ENCODE data around the gene FLT4. TPM values are rescaled to one million over a fixed set of nuclear protein-coding genes. Genes with fewer than 3 reads are reported as not detected.

Gene FLT4
- polyA plus RNA-seq, 1 donor (not counting 4 experiments of a cell fraction or from before 2014, with no cell fraction given), result not detected

GRCh38 chr5:180599590-180599914 is 49.8 kb downstream of the FLT4 start:
- Histone ChIP-seq H3K9me1 (ENCODE audit: control insufficient read depth, extremely low read depth, insufficient read depth, low read length) (no peaks in the 10 kb centered on the region), H3K4me1 (ENCODE audit: control insufficient read depth, extremely low read depth, insufficient read depth, low read length) (no peaks in the 10 kb centered on the region), H3K9ac (ENCODE audit: control insufficient read depth, extremely low read depth, insufficient read depth, low read length) (no peak overlapping the region), H3K9me3 (ENCODE audit: control insufficient read depth, low read depth, low read length) (no peaks in the 10 kb centered on the region), H3K27ac (ENCODE audit: control insufficient read depth, insufficient read depth, low read length) (no peak overlapping the region), H4K20me1 (ENCODE audit: control insufficient read depth, extremely low read depth, insufficient read depth, low read length) (no peaks in the 10 kb centered on the region), H3K79me2 (ENCODE audit: control insufficient read depth, insufficient read depth, low read length) (no peaks in the 10 kb centered on the region), H3K4me3 (ENCODE audit: control insufficient read depth in 2 of 3, extremely low read depth in 1 of 3, insufficient read depth in 2 of 3, low read depth in 1 of 3, low read length in 3 of 3) (no peak overlapping the region), H3K36me3 (ENCODE audit: control insufficient read depth in 2 of 2, extremely low read depth in 1 of 2, insufficient read depth in 2 of 2, low read length in 2 of 2) (no peaks in the 10 kb centered on the region), H3K27me3 (ENCODE audit: control insufficient read depth, extremely low read depth, insufficient read depth, low read length) (no peaks in the 10 kb centered on the region), H3K4me2 (ENCODE audit: control insufficient read depth, extremely low read depth, insufficient read depth, low read depth, low read length) (no peak overlapping the region), H2AFZ (ENCODE audit: control insufficient read depth, low read length) (no peak overlapping the region)
- TF ChIP-seq CTCF (optimal IDR thresholded peaks at IDR 0.05 in 1 of 3, IDR thresholded peaks at IDR 0.05 in 1 of 3, conservative IDR thresholded peaks at IDR 0.05 in 1 of 3; ENCODE audit: extremely low read depth in 1 of 3, insufficient read depth in 2 of 3, low read length in 3 of 3) (no peak), EZH2 (IDR thresholded peaks at IDR 0.05; ENCODE audit: low read length) (no peak)
- dilution Hi-C loops (cut with MboI; ENCODE audit: extremely low pct_ligation_motif_present, low sequenced_read_pairs), result no loop called here
- DNase-seq (ENCODE audit: low read depth, low spot score), result no peak
- no peak for FAIRE-seq

GRCh38 chr5:180598797-180599589 is 50.4 kb downstream of the FLT4 start:
- H3K4me3 ChIP-seq (ENCODE audit: control insufficient read depth in 2 of 3, extremely low read depth in 1 of 3, insufficient read depth in 2 of 3, low read depth in 1 of 3, low read length in 3 of 3), result no peak overlapping the region
- H3K36me3 ChIP-seq (ENCODE audit: control insufficient read depth in 2 of 2, extremely low read depth in 1 of 2, insufficient read depth in 2 of 2, low read length in 2 of 2), result no peaks in the 10 kb centered on the region
- no peaks in the 10 kb centered on the region for H3K9me1 ChIP-seq (ENCODE audit: control insufficient read depth, extremely low read depth, insufficient read depth, low read length)
- TF ChIP-seq CTCF (optimal IDR thresholded peaks at IDR 0.05 in 1 of 3, IDR thresholded peaks at IDR 0.05 in 1 of 3, conservative IDR thresholded peaks at IDR 0.05 in 1 of 3; ENCODE audit: extremely low read depth in 1 of 3, insufficient read depth in 2 of 3, low read length in 3 of 3), result no peak
- no peak for TF ChIP-seq EZH2 (IDR thresholded peaks at IDR 0.05; ENCODE audit: low read length)
- H3K27me3 ChIP-seq (ENCODE audit: control insufficient read depth, extremely low read depth, insufficient read depth, low read length), result no peaks in the 10 kb centered on the region
- no peaks in the 10 kb centered on the region for H3K4me1 ChIP-seq (ENCODE audit: control insufficient read depth, extremely low read depth, insufficient read depth, low read length)
- no peak overlapping the region for H3K9ac ChIP-seq (ENCODE audit: control insufficient read depth, extremely low read depth, insufficient read depth, low read length)
- no peak overlapping the region for H2AFZ ChIP-seq (ENCODE audit: control insufficient read depth, low read length)
- no peak for DNase-seq (ENCODE audit: low read depth, low spot score)
- no peaks in the 10 kb centered on the region for H3K79me2 ChIP-seq (ENCODE audit: control insufficient read depth, insufficient read depth, low read length)
- H3K4me2 ChIP-seq (ENCODE audit: control insufficient read depth, extremely low read depth, insufficient read depth, low read depth, low read length), result no peak overlapping the region
- dilution Hi-C loops (cut with MboI; ENCODE audit: extremely low pct_ligation_motif_present, low sequenced_read_pairs), result no loop called here
- H4K20me1 ChIP-seq (ENCODE audit: control insufficient read depth, extremely low read depth, insufficient read depth, low read length), result no peaks in the 10 kb centered on the region
- H3K9me3 ChIP-seq (ENCODE audit: control insufficient read depth, low read depth, low read length), result no peaks in the 10 kb centered on the region
- FAIRE-seq, result no peak
- no peak overlapping the region for H3K27ac ChIP-seq (ENCODE audit: control insufficient read depth, insufficient read depth, low read length)
